HG03025 (cell line): ENCODE data around the gene PSMA2.
"Not testable (repeated sequence)": the region's sequence is repeated elsewhere in the genome, so short reads cannot be mapped to it uniquely, and the experiment has no call there.

Experiments
- ATAC-seq: cut with Tn5 transposase; IDR thresholded peaks from one replicate; pipeline ENCODE4 v1.9.1; 2021; ENCODE audit warnings: mild to moderate bottlenecking, moderate library complexity; ENCODE audit not compliant: unreplicated experiment, low FRiP score

Gene PSMA2

DNA sequence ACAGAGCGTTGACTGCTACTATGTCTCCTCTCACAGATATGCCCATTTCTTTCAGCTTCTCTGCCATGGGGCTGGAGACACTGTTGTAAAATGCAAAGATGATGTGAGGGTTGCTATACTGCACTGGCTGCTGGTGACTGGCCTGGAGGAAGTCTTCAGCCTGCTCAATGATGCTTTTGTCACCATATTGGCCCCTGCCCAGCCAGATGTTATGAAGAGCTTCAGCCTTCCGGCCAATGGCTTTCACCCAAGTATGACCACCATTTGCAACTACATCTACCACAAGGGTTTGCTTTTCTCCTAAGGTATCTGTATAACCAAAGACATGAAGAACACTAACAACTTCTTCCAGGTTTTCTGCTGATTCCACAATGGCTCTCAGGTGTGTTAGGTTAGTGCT, 21.7 kb downstream of the PSMA2 start:
- ATAC-seq: no peak

- no peak for ATAC-seq
Measured at GRCh38 chr7:42907316-42907715, 24.7 kb downstream of the PSMA2 start.

- ATAC-seq: no peak
Measured at GRCh38 chr7:42906181-42906580, 25.8 kb downstream of the PSMA2 start.

- ATAC-seq: no peak
Measured at GRCh38 chr7:42902331-42902730, 29.6 kb downstream of the PSMA2 start.

DNA sequence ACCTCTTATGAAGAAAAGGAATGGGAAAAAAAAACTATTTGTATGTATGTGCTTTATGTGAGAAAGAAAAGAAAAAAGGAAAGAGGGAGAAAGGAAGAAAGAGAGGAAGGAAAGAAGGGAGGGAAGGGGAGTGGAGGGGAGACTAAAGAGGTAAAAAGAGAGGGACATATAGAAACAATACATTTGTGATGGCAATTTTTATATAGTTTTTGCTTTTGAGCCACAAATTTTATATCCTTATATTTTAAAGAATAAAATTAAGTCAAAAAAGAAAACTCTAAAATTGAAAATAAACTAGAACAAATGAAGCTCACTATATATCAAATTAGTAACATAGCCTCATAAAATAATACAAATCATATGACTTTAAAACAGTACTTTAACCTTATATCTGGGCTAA, 31.1 kb downstream of the PSMA2 start:
- ATAC-seq: no peak

DNA sequence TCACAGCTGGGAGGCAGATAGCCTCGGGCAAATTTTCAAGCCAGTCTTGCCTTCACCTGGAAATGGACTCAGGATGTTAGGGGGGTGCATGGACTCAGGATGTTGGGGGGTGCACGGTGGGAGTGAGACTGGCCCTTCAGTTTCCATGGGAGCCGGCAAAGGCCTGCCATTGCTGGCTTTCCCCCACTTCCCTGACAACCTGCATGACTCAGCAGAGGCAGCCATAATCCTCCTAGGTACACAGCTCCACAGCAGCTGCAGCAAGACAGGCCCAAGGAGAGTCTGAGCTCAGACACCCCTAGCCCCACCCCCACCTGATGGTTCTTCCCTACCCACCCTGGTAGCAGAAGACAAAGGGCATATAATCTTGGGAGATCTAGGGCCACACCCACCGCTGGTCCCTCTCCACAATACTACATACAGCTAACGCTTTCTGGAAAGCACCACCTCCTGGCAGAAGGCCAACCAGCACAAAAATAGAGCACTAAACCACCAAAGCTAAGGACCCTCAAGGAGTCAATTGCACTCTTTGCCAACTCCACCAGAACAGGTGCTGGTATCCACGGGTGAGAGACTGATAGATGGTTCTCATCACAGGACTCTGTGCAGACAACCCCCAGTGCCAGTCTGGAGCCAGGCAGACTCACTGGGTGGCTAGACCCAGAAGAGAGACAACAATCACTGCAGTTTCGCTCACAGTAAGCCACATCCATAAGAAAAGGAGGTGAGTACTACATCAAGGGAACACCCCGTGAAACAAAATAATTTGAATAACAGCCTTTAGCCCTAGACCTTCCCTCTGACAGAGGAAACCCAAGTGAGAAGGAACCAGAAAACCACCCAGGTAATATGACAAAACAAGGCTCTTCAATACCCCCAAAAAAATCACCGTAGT, 38.4 kb downstream of the PSMA2 start:
- ATAC-seq: no peak

- ATAC-seq: no peak
Measured at GRCh38 chr7:42886893-42887505, 45.0 kb downstream of the PSMA2 start.

DNA sequence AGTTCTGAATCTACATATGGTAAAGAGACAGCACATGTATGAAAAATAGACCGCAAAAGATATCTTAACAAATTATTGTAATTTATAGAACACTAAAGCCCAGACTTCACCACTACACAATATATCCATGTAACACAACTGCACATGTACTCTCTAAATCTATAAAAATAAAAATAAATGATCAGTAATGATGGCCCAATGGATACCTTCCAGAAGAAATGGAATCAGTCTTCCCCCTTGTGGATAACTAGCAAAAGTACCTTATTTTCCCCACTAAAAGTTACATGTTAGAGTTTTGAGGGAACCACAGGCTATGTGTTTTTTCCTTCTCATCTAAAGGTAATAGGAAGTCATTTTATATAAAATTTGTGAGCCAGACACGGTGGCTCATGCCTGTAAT, 45.8 kb downstream of the PSMA2 start:
- no peak for ATAC-seq

- not testable (repeated sequence) for ATAC-seq
Measured at GRCh38 chr7:42885183-42885582, 46.8 kb downstream of the PSMA2 start.

DNA sequence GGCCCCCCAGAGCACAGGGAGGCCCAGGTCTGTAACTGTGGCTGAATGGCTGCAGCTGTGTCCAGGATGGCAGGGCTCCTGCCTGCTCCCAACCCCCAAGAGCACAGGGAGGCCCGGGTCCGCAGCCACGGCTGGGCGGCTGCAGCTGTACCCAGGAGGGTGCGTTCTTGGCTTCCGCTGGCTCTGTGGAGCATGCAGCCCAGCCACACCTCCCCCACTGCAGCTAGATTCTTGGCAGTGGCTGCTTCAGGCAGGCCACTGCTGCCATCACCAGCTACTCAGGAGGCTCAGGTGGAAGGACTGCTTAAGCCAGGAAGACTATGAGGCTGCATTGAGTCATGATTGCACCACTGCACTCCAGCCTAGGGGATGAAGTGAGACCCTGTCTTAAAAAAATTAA, 48.0 kb downstream of the PSMA2 start:
- ATAC-seq: no peak

DNA sequence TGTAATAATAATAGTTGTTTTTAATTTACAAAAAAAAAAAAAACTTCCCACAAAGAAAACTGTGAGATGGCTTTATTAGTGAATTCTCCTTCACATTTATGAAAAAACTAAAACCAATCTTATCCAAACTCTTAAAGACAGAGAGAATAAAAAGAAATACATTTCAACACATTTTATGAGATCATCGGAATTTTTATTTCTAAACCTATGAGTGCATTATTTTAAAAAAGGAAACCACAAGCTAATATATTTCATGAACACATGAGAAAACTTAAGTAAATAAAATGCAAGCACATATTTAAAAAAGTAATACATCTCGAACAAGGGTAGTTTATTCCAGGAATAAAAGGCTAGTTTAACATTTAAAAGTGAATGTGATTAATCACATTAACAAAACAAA, 51.6 kb downstream of the PSMA2 start:
- ATAC-seq: no peak

- ATAC-seq: no peak
Measured at GRCh38 chr7:42878303-42878702, 53.7 kb downstream of the PSMA2 start.

- ATAC-seq: no peak
Measured at GRCh38 chr7:42877862-42878261, 54.1 kb downstream of the PSMA2 start.

DNA sequence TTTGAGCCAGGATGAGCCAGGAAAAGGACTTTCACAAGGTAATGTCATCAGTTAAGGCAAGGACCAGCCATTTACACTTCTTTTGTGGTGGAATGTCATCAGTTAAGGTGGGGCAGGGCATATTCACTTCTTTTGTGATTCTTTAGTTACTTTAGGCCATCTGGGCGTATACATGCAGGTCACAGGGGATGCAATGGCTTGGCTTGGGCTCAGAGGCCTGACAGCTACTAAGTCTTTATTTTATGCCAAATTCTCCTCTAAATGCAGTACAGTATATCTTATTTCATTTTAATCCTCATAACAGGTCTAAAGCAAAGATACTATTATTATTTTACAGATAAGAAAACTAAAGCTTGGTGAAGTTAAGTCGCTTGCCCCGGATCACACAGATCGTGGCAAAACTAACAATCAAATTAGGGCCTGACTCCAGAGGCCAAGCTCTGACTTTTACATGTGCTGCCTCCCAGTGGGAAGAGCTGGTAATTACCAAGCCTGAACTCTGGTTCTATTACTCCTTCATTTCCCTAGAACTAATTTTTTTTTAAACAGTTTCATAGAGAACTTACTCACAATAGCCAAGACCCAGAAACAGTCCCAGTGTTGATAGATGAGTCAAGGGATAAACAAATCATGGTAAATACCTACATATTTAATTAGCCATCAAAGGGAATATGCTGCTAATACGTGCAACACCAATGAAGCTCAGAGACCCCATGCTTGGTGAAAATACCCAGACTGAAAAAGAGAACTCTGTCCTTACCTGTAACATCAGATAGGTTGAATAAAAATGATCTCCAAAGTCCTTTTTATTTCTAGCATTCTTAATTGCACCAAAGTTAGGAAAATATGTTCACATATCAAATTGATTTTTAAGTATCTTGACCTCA, 55.5 kb downstream of the PSMA2 start:
- ATAC-seq: no peak

GRCh38 chr7:42869131-42870020, 62.6 kb downstream of the PSMA2 start:
- peak; percentile 99 for ATAC-seq

DNA sequence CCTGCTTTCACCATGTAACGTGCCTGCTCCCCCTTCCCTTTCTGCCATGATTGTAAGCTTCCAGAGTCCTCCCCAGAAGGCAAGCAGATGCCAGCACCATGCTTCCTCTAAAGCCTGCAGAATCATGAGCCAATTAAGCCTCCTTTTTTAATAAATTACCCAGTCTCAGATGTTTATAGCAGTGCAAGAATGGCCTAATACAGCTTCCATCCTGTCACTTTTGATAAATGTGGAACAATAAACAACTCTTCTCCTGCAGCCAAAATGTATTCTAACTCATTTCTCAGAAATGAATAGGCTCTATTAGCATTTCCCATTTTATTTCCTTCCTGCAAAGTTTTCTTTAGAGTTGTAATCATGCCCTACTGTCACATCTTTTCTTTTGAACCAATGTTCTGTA, 63.5 kb downstream of the PSMA2 start:
- ATAC-seq: no peak
